ENCODE measurements around the gene C1QTNF6. TPM values are rescaled to one million over a fixed set of nuclear protein-coding genes. Genes with fewer than 3 reads are reported as not detected.

The C1QTNF6 gene
- total and polyA plus RNA-seq, 2 of the 4 experiments (the other 2 are of a cell fraction) = 1.1 to 10.9 TPM

- Histone ChIP-seq H3K9me3 (ENCODE audit: control insufficient read depth, insufficient read depth, low read length) (no peaks in the 10 kb centered on the region), H3K4ac (ENCODE audit: low read depth, low read length) (no peak overlapping the region), H3K36me3 (ENCODE audit: control insufficient read depth, insufficient read depth, low read length) (no peaks in the 10 kb centered on the region), H3K9me1 (ENCODE audit: insufficient read depth, low read length) (no peaks in the 10 kb centered on the region), H3K23ac (ENCODE audit: low read depth, low read length) (no peak overlapping the region), H3K79me1 (ENCODE audit: low read depth in 1 of 2, low read length in 2 of 2) (no peaks in the 10 kb centered on the region; a peak in 1 of 4 replicates), H2AK5ac (ENCODE audit: low read depth, low read length) (no peak overlapping the region; the same call in 1 of the 2 replicates), H3K56ac (ENCODE audit: extremely low read depth, insufficient read depth, low read length) (no peak overlapping the region), H3K18ac (ENCODE audit: low read depth, low read length) (no peak overlapping the region), H2BK20ac (ENCODE audit: low read depth, low read length) (no peak overlapping the region), H3K14ac (replicated peaks; ENCODE audit: low read depth, low read length) (no peak overlapping the region), H3K4me2 (ENCODE audit: low read depth, low read length) (no peak overlapping the region), H4K20me1 (ENCODE audit: insufficient read depth, low read length) (no peaks in the 10 kb centered on the region), H3K4me1 (ENCODE audit: control insufficient read depth, insufficient read depth, low read length) (0 out of 2 replicates have a peak, but pooled peaks cover 2% of the 10 kb centered on the region), H4K91ac (ENCODE audit: insufficient read depth, low read depth, low read length) (no peak overlapping the region), H4K8ac (ENCODE audit: low read depth in 2 of 2, low read length in 2 of 2) (no peak overlapping the region), H2BK5ac (ENCODE audit: low read depth, low read length, poor library complexity, severe bottlenecking) (no peak overlapping the region), H3K4me3 (ENCODE audit: insufficient read depth, low read depth, low read length) (no peak overlapping the region), H3K9ac (ENCODE audit: low read depth, low read length) (no peak overlapping the region), H2BK15ac (ENCODE audit: low read depth, low read length) (no peak overlapping the region), H2AK9ac (replicated peaks; ENCODE audit: low read depth, low read length, poor library complexity) (no peak overlapping the region), H2BK120ac (ENCODE audit: low read depth, low read length) (no peak overlapping the region), H4K5ac (ENCODE audit: low read depth, low read length) (no peak overlapping the region), H2AFZ (replicated peaks; ENCODE audit: low read length, poor library complexity) (no peak overlapping the region), H3K27ac (ENCODE audit: insufficient read depth, low read length) (no peak overlapping the region), H3K27me3 (ENCODE audit: control insufficient read depth, insufficient read depth, low read length) (no peaks in the 10 kb centered on the region; the same call in 1 of the 2 replicates)
- dilution Hi-C loops (cut with HindIII; ENCODE audit: low sequenced_read_pairs, unreplicated experiment) (no loop called here), in situ Hi-C loops (cut with MboI; ENCODE audit: low sequenced_read_pairs) (no loop called here), intact Hi-C loops (cut with micrococcal nuclease) (no loop called here)
- no TSS peak for BruUV-seq (replicated peaks)
- TF ChIP-seq RAD21 (IDR thresholded peaks at IDR 0.05; ENCODE audit: low read length) (no peak), ELK1 (IDR thresholded peaks at IDR 0.05; ENCODE audit: borderline replicate concordance, low read depth, low read length) (no peak), NFE2L2 (IDR thresholded peaks at IDR 0.05; ENCODE audit: low read depth, low read length) (no peak), MAZ (IDR thresholded peaks at IDR 0.05; ENCODE audit: borderline replicate concordance, low read depth, low read length) (no peak), CEBPB (IDR thresholded peaks at IDR 0.05; ENCODE audit: low read depth, low read length) (no peak), RFX5 (IDR thresholded peaks at IDR 0.05; ENCODE audit: low read depth, low read length) (no peak), MAFK (IDR thresholded peaks at IDR 0.05; ENCODE audit: low read depth, low read length) (no peak), MXI1 (IDR thresholded peaks at IDR 0.05; ENCODE audit: borderline replicate concordance, low read depth, low read length) (no peak), POLR2A (IDR thresholded peaks at IDR 0.05; ENCODE audit: low read depth, low read length) (no peak), BHLHE40 (IDR thresholded peaks at IDR 0.05; ENCODE audit: low read depth, low read length) (no peak)
- DNase-seq (no peak), ATAC-seq (ENCODE audit: low read depth) (no peak)
- ChIA-PET POLR2A (ENCODE audit: unreplicated experiment) (no interaction called here), CTCF (no interaction called here)
- WGBS, 2 experiments (ENCODE audit: extremely low coverage in 2 of 2, insufficient read length in 1 of 2) = no CpG with 5 or more reads among the region's 3 CpGs
Observed at GRCh38 chr22:37235897-37236607, 48.0 kb upstream of the C1QTNF6 start.
